Measurements from ENCODE around the gene CAB39. TPM values are rescaled to one million over a fixed set of nuclear protein-coding genes. Genes with fewer than 3 reads are reported as not detected.

The CAB39 gene
- polyA plus RNA-seq, 1 of the 3 experiments (the other 2 are of a cell fraction) = 15.7 TPM

GRCh38 chr2:230823264-230823964, 110.8 kb downstream of the CAB39 start (continued):
- no peak for TF ChIP-seq EP300 (IDR thresholded peaks at IDR 0.05; ENCODE audit: borderline replicate concordance in 1 of 2, low read depth in 1 of 2, low read length in 1 of 2)
- no peak for TF ChIP-seq FOXJ3 (CRISPR knock-in tag; IDR thresholded peaks at IDR 0.05)
- no peak for TF ChIP-seq MXI1 (IDR thresholded peaks at IDR 0.05; ENCODE audit: low read depth, low read length)
- TF ChIP-seq CHD2 (IDR thresholded peaks at IDR 0.05; ENCODE audit: low read length, partially characterized antibody) = no peak
- no peak for TF ChIP-seq GABPA (IDR thresholded peaks at IDR 0.05; ENCODE audit: low read depth)
- TF ChIP-seq USF2 (IDR thresholded peaks at IDR 0.05; ENCODE audit: borderline replicate concordance, low read depth, low read length) = no peak
- no peak for TF ChIP-seq MEF2A (IDR thresholded peaks at IDR 0.05; ENCODE audit: borderline replicate concordance, low read depth)
- no peak for TF ChIP-seq TEAD4 (IDR thresholded peaks at IDR 0.05; ENCODE audit: borderline replicate concordance, insufficient read depth)
- no peak for TF ChIP-seq ZBTB33 (IDR thresholded peaks at IDR 0.05; ENCODE audit: borderline replicate concordance, low read depth)
- TF ChIP-seq ELF1 (IDR thresholded peaks at IDR 0.05) = no peak
- no peak for TF ChIP-seq NFIC (IDR thresholded peaks at IDR 0.05; ENCODE audit: borderline replicate concordance)
- TF ChIP-seq TCF12 (IDR thresholded peaks at IDR 0.05) = no peak
- no peak for TF ChIP-seq SIN3A (IDR thresholded peaks at IDR 0.05; ENCODE audit: borderline replicate concordance, low read depth, low read length)

GRCh38 chr2:230824406-230824978, 111.8 kb downstream of the CAB39 start:
- WGBS (ENCODE audit: low lambda C conversion rate) = 33% methylated on average over 14 of the region's 14 CpGs
- POLR2A ChIA-PET = interaction anchor here (0.7 to 1.4 kb wide), 4 partner anchors 43 to 640 kb away, joined by 3 to 5 read pairs (median 3); partner anchors contain the start of gene NCL
- peak overlapping the region; percentile 43; the same call in 1 of the 2 replicates for H2AFZ ChIP-seq (ENCODE audit: low read depth)
- peak overlapping the region; percentile 57; the same call in 1 of the 2 replicates for H3K4me2 ChIP-seq
- CTCF ChIA-PET = interaction anchor here (0.6 to 8.5 kb wide), 51 partner anchors 10 to 402 kb away, joined by 3 to 171 read pairs (median 4); partner anchors contain the start of genes PSMD1 and SPATA3
- no peaks in the 10 kb centered on the region; a peak in 1 of 4 replicates for H3K4me1 ChIP-seq (ENCODE audit: control insufficient read depth in 1 of 2, insufficient read depth in 2 of 2, low read depth in 1 of 2, low read length in 1 of 2)
- H3K4me3 ChIP-seq (ENCODE audit: low read depth in 2 of 2, low read length in 1 of 2) = peak overlapping the region in 1 of 2 experiments; percentile 33; a peak in 2 of 4 replicates
- H3K27ac ChIP-seq (ENCODE audit: low read depth in 2 of 2, low read length in 1 of 2) = no peak overlapping the region
- TF ChIP-seq YY1 (IDR thresholded peaks at IDR 0.05; ENCODE audit: low read depth) = no peak
- peak; percentile 72 for TF ChIP-seq CTCF (IDR thresholded peaks at IDR 0.05)
- peak; percentile 83 for TF ChIP-seq SMC3 (IDR thresholded peaks at IDR 0.05; ENCODE audit: low read depth, low read length)
- TF ChIP-seq FOSL2 (IDR thresholded peaks at IDR 0.05; ENCODE audit: borderline replicate concordance, low read depth) = no peak
- TF ChIP-seq JUND (IDR thresholded peaks at IDR 0.05) = no peak
- TF ChIP-seq RAD21 (IDR thresholded peaks at IDR 0.05; ENCODE audit: low read length) = peak; percentile 94
- no peak for TF ChIP-seq RXRA (IDR thresholded peaks at IDR 0.05; ENCODE audit: borderline replicate concordance, low read depth)
- no peak for TF ChIP-seq REST (IDR thresholded peaks at IDR 0.05; ENCODE audit: low read depth, low read length)
- no peaks in the 10 kb centered on the region for H4K20me1 ChIP-seq (ENCODE audit: insufficient read depth)
- H3K9me3 ChIP-seq = no peaks in the 10 kb centered on the region
- H3K9ac ChIP-seq = no peak overlapping the region
- H3K36me3 ChIP-seq (replicated peaks in 1 of 2; ENCODE audit: control insufficient read depth in 1 of 2, insufficient read depth in 2 of 2, low read length in 1 of 2) = peaks cover 0 to 6% of the 10 kb centered on the region in 2 experiments
- no peaks in the 10 kb centered on the region for H3K27me3 ChIP-seq (ENCODE audit: insufficient read depth)
- H3K9me2 ChIP-seq = no peaks in the 10 kb centered on the region
- peak; percentile 83 for DNase-seq
- no peaks in the 10 kb centered on the region for H3K79me2 ChIP-seq (ENCODE audit: insufficient read depth)
- H3F3A ChIP-seq (replicated peaks; ENCODE audit: insufficient read depth) = no peaks in the 10 kb centered on the region

All from SK-N-SH (cell line).